Measurements from ENCODE around the gene TP53INP2.

DNA sequence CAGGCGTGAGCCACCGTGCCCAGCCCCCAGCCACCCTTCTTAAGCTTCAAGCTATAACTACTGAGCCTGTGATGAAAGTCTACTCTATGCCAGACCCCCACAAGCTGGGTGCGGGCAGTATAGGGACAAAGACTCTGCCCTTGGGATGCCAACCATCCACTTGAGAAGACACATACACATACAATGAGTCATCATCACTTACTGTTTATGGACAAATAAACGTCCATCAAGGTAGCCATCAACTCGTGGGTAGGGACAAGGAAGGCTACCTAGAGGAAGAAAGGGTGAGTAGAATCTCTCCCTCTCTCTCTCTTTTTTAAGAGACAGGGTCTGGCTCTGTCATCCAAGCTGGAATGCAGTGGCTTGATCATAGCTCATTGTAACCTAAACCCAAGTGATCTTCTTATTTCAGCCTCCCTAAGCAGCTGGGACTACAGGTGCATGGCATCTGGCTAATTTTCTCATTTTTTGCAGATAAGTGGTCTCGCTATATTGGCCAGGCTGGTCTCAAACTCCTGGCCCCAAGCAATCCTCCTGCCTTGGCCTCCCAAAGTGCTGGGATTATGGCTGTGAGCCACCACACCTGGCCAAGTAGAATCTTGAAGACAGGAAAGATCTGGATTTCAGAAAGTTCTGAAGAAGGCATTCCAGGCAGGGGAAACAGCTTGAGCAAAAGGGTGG, 2.6 kb upstream of the TP53INP2 start:
- TF ChIP-seq GATA3 (IDR thresholded peaks at IDR 0.05; ENCODE audit: low read depth, low read length) (no peak), GATA2 (IDR thresholded peaks at IDR 0.05; ENCODE audit: low read depth, low read length) (no peak)
